Peyer's patch (tissue), 4 donors: Measurements from ENCODE around the gene SALL1. TPM values are rescaled to one million over a fixed set of nuclear protein-coding genes. Genes with fewer than 3 reads are reported as not detected.

Experiments used
- DNase-seq, 3 donors: peaks; one replicate each; pipeline ENCODE4 v3.0.0-alpha.2; 2017 to 2019
- H3K27ac ChIP-seq, 4 donors: fragments of 200-600 bp; sonication (generic); one replicate each; pipeline ENCODE4 v1.5.1; 2016 to 2019
- H3K27me3 ChIP-seq, 2 donors: fragments of 200-600 bp; sonication (generic); one replicate each; pipeline ENCODE4 v1.5.1; 2019
- H3K36me3 ChIP-seq, 3 donors: fragments of 200-600 bp; sonication (generic); one replicate each; pipeline ENCODE4 v1.5.1; 2016 to 2019
- H3K4me1 ChIP-seq, 4 donors: fragments of 200-600 bp; sonication (generic); one replicate each; pipeline ENCODE4 v1.5.1; 2016 to 2019
- H3K4me3 ChIP-seq, 4 donors: fragments of 200-600 bp; sonication (generic); 1 replicate in 3 of 4; 2 replicates in 1 of 4; pipeline ENCODE4 v1.5.1; 2016 to 2019; ENCODE audit warnings: mild to moderate bottlenecking in 1 of 4
- H3K9me3 ChIP-seq, 4 donors: fragments of 200-600 bp; sonication (generic); one replicate each; pipeline ENCODE4 v1.5.1; 2016 to 2019; ENCODE audit warnings: mild to moderate bottlenecking in 1 of 4
- CTCF ChIP-seq, 6 experiments: fragments of 450-650 bp in 4 of 6; fragments of 200-600 bp in 2 of 6; sonication (generic) in 1 of 6; IDR thresholded peaks; one replicate each; pipeline ENCODE4 v1.5.1; 2017 to 2019; ENCODE audit warnings: antibody characterized with exemption in 6 of 6, mild to moderate bottlenecking in 3 of 6, moderate library complexity in 1 of 6
- POLR2A ChIP-seq, 2 donors: fragments of 450-650 bp; IDR thresholded peaks; one replicate each; pipeline ENCODE4 v1.5.1; 2017; ENCODE audit warnings: antibody characterized with exemption in 2 of 2, mild to moderate bottlenecking in 2 of 2, moderate library complexity in 2 of 2
- total RNA-seq, 4 donors: library from RNA; depleted of rRNA; stranded (reverse); fragments of >200 nt; gene quantifications; one replicate each; pipeline ENCODE4 v1.1.0, GENCODE V29; 2016

The SALL1 gene
- total RNA-seq, 4 donors from 2014 or later = 0.53 to 12.4 (median 2.5) TPM

DNA sequence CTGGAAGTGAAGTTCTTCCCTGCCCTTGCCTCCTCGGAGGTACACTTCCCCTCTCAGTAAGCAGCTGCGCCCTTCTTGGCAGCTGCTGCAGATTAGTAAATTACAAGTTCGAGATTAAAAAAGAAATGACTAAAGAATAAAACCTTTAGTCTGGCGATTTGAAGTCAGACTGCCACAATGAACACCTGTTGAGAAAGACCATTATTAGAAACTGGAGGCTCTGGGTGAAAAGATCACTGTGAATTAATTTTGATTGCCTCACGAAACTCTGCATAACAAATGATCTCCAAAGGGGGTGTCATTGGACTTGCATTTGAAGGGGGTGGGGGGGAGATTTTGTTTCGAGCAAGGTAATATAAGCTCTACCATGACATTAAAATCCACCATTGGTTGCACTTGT, 39.3 kb downstream of the SALL1 start:
- H3K36me3 ChIP-seq = no peaks in the 10 kb centered on the region
- no peaks in the 10 kb centered on the region for H3K9me3 ChIP-seq
- TF ChIP-seq POLR2A (IDR thresholded peaks at IDR 0.05) (no peak), CTCF (IDR thresholded peaks at IDR 0.05) (no peak)
- no peak overlapping the region for H3K4me3 ChIP-seq
- DNase-seq = no peak
- no peaks in the 10 kb centered on the region for H3K27me3 ChIP-seq
- no peaks in the 10 kb centered on the region for H3K4me1 ChIP-seq
- H3K27ac ChIP-seq = no peak overlapping the region

DNA sequence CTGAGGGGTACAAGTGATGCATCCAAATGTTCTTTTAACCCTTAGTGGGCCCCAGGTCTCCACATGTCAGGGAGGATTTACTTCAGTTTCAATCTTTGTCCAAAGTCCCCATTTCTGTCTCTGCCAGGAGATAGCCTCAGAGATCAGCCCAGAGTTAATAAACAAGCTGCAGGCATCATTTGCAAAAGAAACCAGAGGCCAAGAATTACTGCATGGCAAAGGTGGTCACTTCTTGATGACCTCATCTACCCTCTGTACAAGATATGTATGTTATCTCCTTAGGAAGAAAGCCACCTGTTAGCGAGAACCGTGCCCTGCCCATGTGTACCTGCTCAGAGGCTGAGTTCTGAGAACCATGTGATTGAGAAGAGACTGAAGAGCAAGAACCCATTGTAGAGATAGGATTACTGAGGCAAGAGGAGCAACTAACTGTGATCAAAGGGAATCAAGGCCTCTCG, 40.3 kb downstream of the SALL1 start:
- Histone ChIP-seq H3K9me3 (no peaks in the 10 kb centered on the region), H3K36me3 (no peaks in the 10 kb centered on the region), H3K27me3 (no peaks in the 10 kb centered on the region), H3K4me1 (no peaks in the 10 kb centered on the region), H3K4me3 (no peak overlapping the region), H3K27ac (no peak overlapping the region)
- TF ChIP-seq CTCF (IDR thresholded peaks at IDR 0.05) (no peak), POLR2A (IDR thresholded peaks at IDR 0.05) (no peak)
- no peak for DNase-seq

DNA sequence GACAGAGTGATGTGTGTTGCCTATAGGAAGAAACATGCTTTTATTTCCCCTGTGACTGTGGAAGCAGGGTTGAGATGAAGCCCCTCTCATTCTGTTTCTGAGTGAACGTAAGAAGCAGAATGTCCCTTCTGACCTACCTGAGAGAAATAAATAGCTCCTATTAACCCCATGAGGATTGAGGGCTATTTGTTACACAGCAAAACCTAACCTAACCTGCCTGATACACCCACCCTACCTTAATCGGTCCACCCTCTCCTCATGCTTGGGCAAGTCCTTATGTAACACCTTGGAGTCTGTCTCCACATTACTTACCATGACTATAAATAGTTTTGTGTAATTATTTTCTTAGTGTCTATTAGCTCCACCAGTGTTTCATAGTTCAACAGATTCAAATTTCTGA, 41.9 kb downstream of the SALL1 start:
- no peak for DNase-seq
- Histone ChIP-seq H3K4me3 (no peak overlapping the region), H3K27ac (no peak overlapping the region), H3K36me3 (no peaks in the 10 kb centered on the region), H3K4me1 (no peaks in the 10 kb centered on the region), H3K9me3 (no peaks in the 10 kb centered on the region), H3K27me3 (no peaks in the 10 kb centered on the region)
- TF ChIP-seq CTCF (IDR thresholded peaks at IDR 0.05) = no peak
- TF ChIP-seq POLR2A (IDR thresholded peaks at IDR 0.05) = no peak

- DNase-seq = no peak
- no peak for TF ChIP-seq CTCF (IDR thresholded peaks at IDR 0.05)
- TF ChIP-seq POLR2A (IDR thresholded peaks at IDR 0.05) = no peak
- Histone ChIP-seq H3K9me3 (no peaks in the 10 kb centered on the region), H3K27ac (no peak overlapping the region), H3K36me3 (no peaks in the 10 kb centered on the region), H3K4me1 (no peaks in the 10 kb centered on the region), H3K4me3 (no peak overlapping the region), H3K27me3 (no peaks in the 10 kb centered on the region)
Observed at GRCh38 chr16:51107742-51108141, 43.3 kb downstream of the SALL1 start.

DNA sequence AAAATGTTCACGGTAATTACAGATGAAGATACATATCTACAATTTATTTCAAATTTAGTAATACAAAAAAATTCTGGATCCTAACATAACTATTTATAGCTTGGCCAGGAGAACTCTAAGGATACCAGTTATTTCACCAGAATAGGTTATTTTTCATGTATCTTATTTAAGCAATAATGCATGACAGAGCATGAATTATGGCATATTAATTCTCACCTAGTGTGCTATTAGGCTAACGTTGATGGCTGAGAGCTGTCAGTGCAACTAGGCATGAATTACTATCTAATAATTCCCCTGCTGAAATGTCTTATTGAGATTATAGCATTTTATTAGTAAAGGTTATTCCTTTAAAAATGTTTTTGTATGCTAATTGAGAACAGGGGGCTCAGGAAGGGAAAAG, 44.5 kb downstream of the SALL1 start:
- Histone ChIP-seq H3K9me3 (no peaks in the 10 kb centered on the region), H3K4me1 (no peaks in the 10 kb centered on the region), H3K27me3 (no peaks in the 10 kb centered on the region), H3K36me3 (no peaks in the 10 kb centered on the region), H3K27ac (no peak overlapping the region), H3K4me3 (no peak overlapping the region)
- no peak for DNase-seq
- no peak for TF ChIP-seq CTCF (IDR thresholded peaks at IDR 0.05)
- no peak for TF ChIP-seq POLR2A (IDR thresholded peaks at IDR 0.05)

- no peak overlapping the region for H3K27ac ChIP-seq
- H3K9me3 ChIP-seq = no peaks in the 10 kb centered on the region
- H3K36me3 ChIP-seq = no peaks in the 10 kb centered on the region
- no peaks in the 10 kb centered on the region for H3K27me3 ChIP-seq
- H3K4me3 ChIP-seq = no peak overlapping the region
- no peak for DNase-seq
- no peaks in the 10 kb centered on the region for H3K4me1 ChIP-seq
- no peak for TF ChIP-seq CTCF (IDR thresholded peaks at IDR 0.05)
- TF ChIP-seq POLR2A (IDR thresholded peaks at IDR 0.05) = no peak
Observed at GRCh38 chr16:51103590-51103989, 47.5 kb downstream of the SALL1 start.
